ENCODE data around the gene COL15A1.
"Not testable (repeated sequence)": the region's sequence is repeated elsewhere in the genome, so short reads cannot be mapped to it uniquely, and the experiment has no call there.

COL15A1 gene
- total RNA-seq, result 0.96 to 6.5 (median 3.5) reads per million in 18 experiments

DNA sequence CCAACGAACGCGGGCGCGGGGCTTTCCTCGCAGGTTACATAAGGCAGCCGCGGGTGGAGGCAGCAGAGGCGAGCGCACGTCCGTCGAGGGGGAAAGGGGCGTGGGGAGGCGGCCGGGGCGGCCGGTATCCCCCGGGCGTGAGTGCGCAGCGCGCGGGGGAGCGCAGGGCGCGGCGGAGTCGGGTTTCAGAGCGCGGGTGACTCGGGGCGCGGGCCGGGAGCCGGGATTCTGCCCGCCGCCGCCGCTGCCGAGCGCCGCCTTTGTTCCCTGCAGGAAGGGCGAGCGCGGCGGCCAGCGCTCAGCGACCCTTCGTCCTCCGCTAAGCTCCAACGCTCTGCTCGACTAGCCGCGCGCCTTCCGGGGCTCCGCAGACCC lies at the start of gene COL15A1:
Gene COL15A1, plus strand, starts transcription at position 226 of the 375 bp plus-strand sequence. CDS start 155 bp downstream, outside the sequence.
- no peak for DNase-seq

- no peak for DNase-seq
These were observed 49.5 kb upstream of the COL15A1 start for GRCh38 chr9:98894171-98894570.

GRCh38 chr9:98894761-98895160 lies 48.9 kb upstream of the COL15A1 start:
- DNase-seq, result no peak

DNA sequence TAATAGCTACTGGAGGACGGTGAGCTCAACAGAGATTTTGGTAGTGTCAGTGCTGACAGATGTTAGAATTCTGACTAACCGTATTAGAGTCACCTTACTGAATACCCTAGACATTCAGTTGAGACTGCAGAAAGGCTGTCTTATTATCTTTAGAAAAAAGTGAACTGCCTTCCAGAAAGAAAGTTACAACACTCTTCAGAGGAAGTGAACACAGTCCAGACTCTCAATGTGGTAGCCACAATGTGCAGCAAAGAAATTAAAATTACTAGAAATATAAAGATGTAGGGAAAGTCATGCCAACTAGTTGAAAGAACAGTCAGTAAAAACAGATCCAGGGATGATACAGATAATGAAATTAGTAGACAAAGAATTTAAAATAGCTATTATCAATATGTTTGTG lies 47.1 kb upstream of the COL15A1 start:
- peak; percentile 18 to 33 for DNase-seq

DNA sequence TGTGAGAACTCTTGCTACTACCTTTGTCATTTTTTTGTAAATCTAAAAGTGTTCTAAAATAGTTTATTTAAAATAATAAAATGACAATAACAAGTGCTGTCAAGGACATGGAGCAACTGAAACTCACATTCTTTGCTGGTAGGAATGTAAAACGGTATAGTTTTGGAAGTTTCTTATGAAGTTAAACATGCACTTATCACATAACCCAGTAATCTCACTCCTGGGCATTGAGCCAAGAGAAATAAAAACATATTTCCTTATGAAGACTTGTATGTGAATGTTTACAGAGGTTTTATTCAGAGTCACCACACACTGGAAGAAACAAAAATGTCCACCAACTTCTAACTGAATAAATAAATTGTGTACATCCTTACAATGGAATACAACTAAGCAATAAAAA lies 46.0 kb upstream of the COL15A1 start:
- DNase-seq, result no peak

- peak; percentile 41 to 50 for DNase-seq
These were observed 44.2 kb upstream of the COL15A1 start for GRCh38 chr9:98899408-98900056.

DNA sequence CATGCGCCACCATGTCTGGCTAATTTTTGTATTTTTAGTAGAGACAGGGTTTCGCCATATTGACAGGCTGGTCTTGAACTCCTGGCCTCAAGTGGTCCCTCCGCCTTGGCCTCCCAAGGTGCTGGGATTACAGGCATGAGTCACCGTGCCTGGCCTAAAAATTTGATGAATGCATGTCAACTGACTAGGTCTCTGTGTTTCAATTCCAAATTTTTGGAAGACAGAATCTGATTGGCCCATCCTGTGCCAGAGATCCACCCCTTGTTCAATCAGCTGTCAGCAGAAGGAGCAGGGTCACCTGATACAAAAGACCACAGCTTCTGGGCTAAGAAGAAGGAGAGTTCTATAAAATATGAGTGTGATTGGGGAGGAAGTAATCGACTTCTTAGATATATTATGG lies 43.5 kb upstream of the COL15A1 start:
- DNase-seq, result no peak

- no peak for DNase-seq
These were observed 43.0 kb upstream of the COL15A1 start for GRCh38 chr9:98900725-98901124.

DNA sequence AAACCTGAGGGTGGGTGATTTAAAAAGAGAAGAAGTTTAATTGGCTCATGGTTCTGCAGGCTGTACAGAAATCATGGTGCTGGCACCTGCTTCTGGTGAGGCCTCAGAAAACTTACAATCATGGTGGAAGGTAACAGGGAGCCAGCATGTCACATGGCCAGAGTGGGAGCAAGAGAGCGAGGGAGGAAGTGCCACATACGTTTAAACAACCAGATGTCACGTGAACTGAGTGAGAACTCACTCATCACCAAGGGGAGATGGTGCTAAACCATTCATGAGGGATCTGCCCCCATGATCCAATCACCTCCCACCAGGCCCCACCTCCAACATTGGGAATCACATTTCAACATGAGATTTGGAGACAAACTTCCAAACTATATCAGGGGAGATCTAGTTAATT lies 41.9 kb upstream of the COL15A1 start:
- not testable (repeated sequence) for DNase-seq

DNA sequence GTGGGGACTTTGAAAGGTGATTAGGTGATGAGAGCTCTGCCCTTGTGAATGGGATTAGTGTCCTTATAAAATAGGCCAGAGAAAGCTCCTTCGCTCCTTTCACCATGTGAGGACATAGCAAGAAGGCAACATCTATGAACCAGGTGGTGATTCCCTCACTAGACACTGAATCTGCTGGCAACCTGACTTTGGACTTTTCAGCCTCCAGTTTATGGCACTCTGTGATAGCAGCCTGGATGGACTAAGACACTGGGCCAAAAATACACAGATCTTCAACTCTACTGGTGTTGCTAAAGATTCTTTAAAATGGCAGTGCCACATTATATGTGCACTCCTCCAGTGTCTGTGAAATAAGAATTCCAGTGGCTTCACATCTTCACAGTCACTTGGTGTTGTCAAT lies 41.2 kb upstream of the COL15A1 start:
- no peak for DNase-seq

- no peak for DNase-seq
These were observed 40.8 kb upstream of the COL15A1 start for GRCh38 chr9:98902925-98903324.

DNA sequence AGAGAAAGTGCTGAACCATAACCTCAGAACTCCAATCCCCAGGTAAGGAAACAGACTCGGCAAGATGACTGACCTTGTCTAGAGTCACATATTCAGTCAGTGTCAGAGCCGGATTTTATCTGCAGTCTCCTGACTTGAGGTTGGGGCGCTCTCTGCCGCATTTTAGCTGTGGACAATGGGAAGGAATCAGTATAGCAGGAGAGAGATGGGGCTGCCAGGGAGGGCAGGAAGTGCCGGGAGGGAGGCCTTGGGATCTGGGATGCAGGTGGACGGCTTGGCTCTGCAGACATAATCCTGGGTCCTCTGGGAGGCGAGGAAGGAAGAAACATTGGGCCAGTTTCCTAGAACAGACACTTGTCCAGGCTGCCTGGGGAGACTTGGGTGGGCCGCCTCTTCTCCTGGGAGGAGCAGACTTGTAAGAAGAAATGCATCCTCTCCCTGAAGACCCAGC lies 39.7 kb upstream of the COL15A1 start:
- no peak for DNase-seq

DNA sequence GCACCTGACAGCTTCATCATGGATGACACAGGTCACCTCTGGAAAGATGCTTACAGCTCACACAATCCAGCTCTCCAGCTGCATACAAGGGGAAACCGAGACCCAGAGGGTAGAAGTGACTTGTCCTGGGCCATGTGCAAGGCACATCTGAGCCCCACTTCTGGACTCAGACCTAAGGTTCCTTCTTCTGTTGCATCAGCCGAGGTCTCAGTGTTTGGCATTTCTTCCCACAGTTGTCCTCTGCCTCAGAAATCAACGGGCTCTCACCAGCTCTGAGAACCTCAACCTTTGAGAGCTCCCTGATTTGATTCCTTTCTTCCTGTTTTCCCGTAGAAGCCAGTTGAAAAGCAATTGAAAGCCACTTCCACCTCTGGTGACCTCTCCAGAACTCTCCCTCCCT lies 38.7 kb upstream of the COL15A1 start:
- no peak for DNase-seq

GRCh38 chr9:98906273-98907040 lies 37.2 kb upstream of the COL15A1 start:
- no peak for DNase-seq

DNA sequence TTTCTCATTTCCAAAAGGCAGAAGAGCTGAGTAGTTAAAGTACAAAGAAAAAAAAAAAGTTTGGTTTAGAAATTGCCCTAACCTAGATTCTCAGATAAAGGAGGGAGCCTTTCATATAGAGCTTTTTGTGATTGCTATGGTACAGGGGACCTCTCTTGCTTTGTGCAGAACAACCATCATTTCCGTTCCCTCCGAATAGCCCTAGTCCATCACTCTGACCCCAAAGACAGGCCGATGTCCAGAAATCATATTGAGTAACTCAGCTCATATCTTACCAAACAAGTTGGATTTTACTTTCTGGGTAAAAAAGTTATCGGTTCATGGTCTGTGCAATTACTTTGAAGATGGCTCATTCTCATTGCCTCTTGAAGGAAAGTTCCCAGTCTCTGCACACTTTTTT lies 36.7 kb upstream of the COL15A1 start:
- no peak for DNase-seq

GRCh38 chr9:98908897-98909634 lies 34.6 kb upstream of the COL15A1 start:
- no peak for DNase-seq

- no peak for DNase-seq
These were observed 33.8 kb upstream of the COL15A1 start for GRCh38 chr9:98909935-98910334.

DNA sequence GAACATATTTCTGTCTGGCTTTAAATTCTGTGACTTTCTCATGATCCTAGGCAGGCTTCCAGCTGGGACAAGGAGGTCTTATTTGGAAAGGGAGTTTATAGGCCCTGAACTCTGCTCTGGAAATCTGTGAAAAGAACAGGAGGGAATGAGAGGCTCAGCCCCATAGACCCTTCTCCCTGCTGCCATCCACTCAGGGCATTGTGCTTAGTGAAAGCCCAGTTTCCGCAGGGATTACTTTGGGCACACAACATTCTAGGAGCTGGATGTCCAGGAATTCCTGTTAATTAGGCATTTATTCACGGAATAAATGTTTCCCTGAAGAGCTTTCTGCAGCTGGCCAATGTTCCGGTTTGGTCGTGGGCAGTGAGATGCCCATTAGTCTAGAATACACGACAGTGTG lies 32.7 kb upstream of the COL15A1 start:
- DNase-seq, result no peak

DNA sequence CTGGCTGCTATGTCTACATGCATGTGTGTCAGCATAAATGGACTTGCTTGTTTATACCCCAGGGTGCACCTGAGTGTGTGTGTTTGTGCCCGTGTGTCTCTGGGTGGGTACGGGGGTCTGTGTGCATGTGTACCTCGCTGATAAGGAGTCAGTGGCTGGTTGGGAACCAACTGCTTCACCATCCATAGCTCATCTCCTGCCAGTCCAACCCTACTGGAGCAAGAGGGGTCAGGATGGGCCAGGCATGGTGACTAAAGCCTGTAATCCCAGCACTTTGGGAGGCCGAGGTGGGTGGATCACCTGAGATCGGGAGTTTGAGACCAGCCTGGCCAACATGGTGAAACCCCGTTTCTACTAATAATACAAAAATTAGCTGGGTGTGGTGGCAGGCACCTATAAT lies 32.0 kb upstream of the COL15A1 start:
- not testable (repeated sequence) for DNase-seq

DNA sequence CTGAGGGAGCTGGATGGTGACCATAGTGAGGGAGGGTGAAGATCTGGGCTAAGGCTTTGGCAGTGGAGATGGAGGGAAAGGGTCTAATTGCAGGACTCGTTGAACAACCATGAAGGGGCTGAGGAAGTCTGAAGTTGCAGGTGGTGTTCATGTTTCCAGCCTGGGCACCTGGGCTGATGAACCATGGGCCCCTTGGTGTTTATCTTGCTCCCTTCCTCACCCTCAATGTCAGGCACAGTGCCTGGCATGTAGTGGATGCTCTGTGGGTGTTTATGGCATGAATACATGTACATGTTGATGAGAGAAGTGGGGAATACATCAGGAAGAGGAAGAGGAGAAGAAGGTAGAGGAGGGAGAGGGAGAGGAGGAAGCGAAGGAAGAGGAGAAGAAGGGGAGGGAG lies 31.3 kb upstream of the COL15A1 start:
- no peak for DNase-seq

DNA sequence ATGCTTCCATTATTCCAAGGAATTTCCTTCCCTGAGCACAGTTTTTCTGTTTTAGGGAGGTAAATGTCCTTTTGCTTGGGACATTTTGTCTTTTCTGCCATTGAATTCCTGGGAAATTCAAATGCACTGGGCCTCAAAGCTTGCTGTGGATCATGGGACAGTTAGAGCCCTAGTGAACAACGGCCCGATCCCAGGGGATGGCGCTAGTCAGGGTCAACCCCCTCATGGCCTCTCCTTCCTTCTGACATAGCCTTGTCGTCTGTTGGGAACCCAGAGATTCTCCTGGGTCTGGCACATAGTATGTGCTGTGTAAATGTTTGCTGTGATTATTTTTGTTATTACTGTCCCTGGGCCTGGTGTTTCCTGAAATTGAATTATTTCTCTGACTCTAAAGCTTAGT lies 30.7 kb upstream of the COL15A1 start:
- no peak for DNase-seq

- DNase-seq, result no peak
These were observed 30.0 kb upstream of the COL15A1 start for GRCh38 chr9:98913705-98914104.

- no peak for DNase-seq
These were observed 28.1 kb upstream of the COL15A1 start for GRCh38 chr9:98915599-98915998.

- DNase-seq, result no peak
These were observed 27.0 kb upstream of the COL15A1 start for GRCh38 chr9:98916660-98917059.

Data from inflammatory macrophage (primary cell).